ENCODE results near the gene PSTPIP2.
"Not testable (repeated sequence)": the region's sequence is repeated elsewhere in the genome, so short reads cannot be mapped to it uniquely, and the experiment has no call there.

Gene PSTPIP2

GRCh38 chr18:46071653-46072375 is at the start of gene PSTPIP2:
PSTPIP2 (minus strand) TSS chr18:46072260; CDS start chr18:46072188, 72 bp downstream.
- DNase-seq, result peak; percentile 17

GRCh38 chr18:46113751-46114150 is 41.7 kb upstream of the PSTPIP2 start:
- DNase-seq, result no peak

- no peak for DNase-seq
Observed at GRCh38 chr18:46110406-46110805, 38.3 kb upstream of the PSTPIP2 start.

GRCh38 chr18:46109386-46109785 is 37.3 kb upstream of the PSTPIP2 start:
- no peak for DNase-seq

GRCh38 chr18:46104128-46104911 is 32.3 kb upstream of the PSTPIP2 start, which contains the start of gene HAUS1:
HAUS1 (plus strand) TSS chr18:46104385; CDS start chr18:46104412, 27 bp downstream.
- DNase-seq, result peak; percentile 95

- DNase-seq, result no peak
Observed at GRCh38 chr18:46099463-46099862, 27.4 kb upstream of the PSTPIP2 start.

- peak; percentile 47 for DNase-seq
Observed at GRCh38 chr18:46098616-46098933, 26.5 kb upstream of the PSTPIP2 start.

GRCh38 chr18:46097801-46098615 is 25.9 kb upstream of the PSTPIP2 start, which contains the start of gene ATP5F1A:
ATP5F1A (minus strand) TSS chr18:46098296; CDS start chr18:46098231, 65 bp downstream.
- DNase-seq, result peak; percentile 92

- DNase-seq, result no peak
Observed at GRCh38 chr18:46097431-46097800, 25.4 kb upstream of the PSTPIP2 start.

GRCh38 chr18:46096651-46097300 is 24.7 kb upstream of the PSTPIP2 start:
- DNase-seq, result no peak

- no peak for DNase-seq
Observed at GRCh38 chr18:46095532-46095931, 23.5 kb upstream of the PSTPIP2 start.

- DNase-seq, result not testable (repeated sequence)
Observed at GRCh38 chr18:46088501-46088900, 16.4 kb upstream of the PSTPIP2 start.

- no peak for DNase-seq
Observed at GRCh38 chr18:46084431-46084830, 12.4 kb upstream of the PSTPIP2 start.

- no peak for DNase-seq
Observed at GRCh38 chr18:46080156-46080555, 8.1 kb upstream of the PSTPIP2 start.

GRCh38 chr18:46079336-46079735 is 7.3 kb upstream of the PSTPIP2 start:
- DNase-seq, result no peak

GRCh38 chr18:46073474-46074331 is 1.6 kb upstream of the PSTPIP2 start:
- peak; percentile 87 for DNase-seq

- no peak for DNase-seq
Observed at GRCh38 chr18:46072959-46073358, 899 bp upstream of the PSTPIP2 start.

- DNase-seq, result no peak
Observed at GRCh38 chr18:46072376-46072867, 362 bp upstream of the PSTPIP2 start.

GRCh38 chr18:46070815-46071652 is 1.0 kb downstream of the PSTPIP2 start:
- DNase-seq, result no peak

- no peak for DNase-seq
Observed at GRCh38 chr18:46070232-46070631, 1.8 kb downstream of the PSTPIP2 start.

- no peak for DNase-seq
Observed at GRCh38 chr18:46069524-46069923, 2.5 kb downstream of the PSTPIP2 start.

All from DMS79 treated with DMSO at 0.1 percent for 48 hours (cell line).